Upper lobe of left lung (tissue), 6 donors: ENCODE results near the gene ACTR1A. TPM values are rescaled to one million over a fixed set of nuclear protein-coding genes. Genes with fewer than 3 reads are reported as not detected.

Source experiments
- ATAC-seq, 2 donors: fragments of 200-7000 bp; cut with Tn5 transposase; one replicate each; pipeline ENCODE4 v1.9.1; 2022; ENCODE audit warnings: mild to moderate bottlenecking in 2 of 2, moderate library complexity in 2 of 2; ENCODE audit not compliant: low FRiP score in 2 of 2
- DNase-seq, 2 donors: peaks; one replicate each; pipeline ENCODE4 v3.0.0-alpha.2; 2019 to 2020
- H3K27ac ChIP-seq, 4 donors: fragments of 200-600 bp; sonication (generic); one replicate each; pipeline ENCODE4 v1.5.1; 2016 to 2019
- H3K27me3 ChIP-seq, 4 donors: fragments of 200-600 bp; sonication (generic); one replicate each; pipeline ENCODE4 v1.5.1; 2017 to 2019
- H3K36me3 ChIP-seq, 4 donors: fragments of 200-600 bp; sonication (generic); one replicate each; pipeline ENCODE4 v1.5.1; 2016 to 2019
- H3K4me1 ChIP-seq, 4 donors: fragments of 200-600 bp; sonication (generic); one replicate each; pipeline ENCODE4 v1.5.1; 2018 to 2019
- H3K4me3 ChIP-seq, 4 donors: fragments of 200-600 bp; sonication (generic); one replicate each; pipeline ENCODE4 v1.5.1; 2017 to 2019; ENCODE audit warnings: mild to moderate bottlenecking in 2 of 4, moderate library complexity in 1 of 4
- H3K9me3 ChIP-seq, 4 donors: fragments of 200-600 bp; sonication (generic); one replicate each; pipeline ENCODE4 v1.5.1; 2018 to 2019
- EP300 ChIP-seq, 4 donors: sonication (generic); formaldehyde crosslinking; IDR thresholded peaks; one replicate each; pipeline ENCODE4 v1.5.1; 2017; ENCODE audit warnings: antibody characterized with exemption in 4 of 4, control low read depth in 2 of 4
- POLR2A ChIP-seq, 4 donors: fragments of 450-650 bp; IDR thresholded peaks; one replicate each; pipeline ENCODE4 v1.5.1; 2016 to 2017; ENCODE audit warnings: antibody characterized with exemption in 4 of 4, mild to moderate bottlenecking in 2 of 4
- POLR2AphosphoS5 ChIP-seq, 2 donors: sonication (generic); formaldehyde crosslinking; IDR thresholded peaks; one replicate each; pipeline ENCODE4 v1.5.1; 2017; ENCODE audit warnings: antibody characterized with exemption in 2 of 2
- WGBS, 2 donors: methylation state at CpG; one replicate each; pipeline ENCODE4 v1.1.5; 2017 to 2018; 5-methylcytosine and 5-hydroxymethylcytosine counted together
- total RNA-seq, 6 donors: library from RNA; depleted of rRNA in 4 of 6; stranded (reverse); fragments of >200 nt in 4 of 6; gene quantifications; one replicate each; pipeline versions ENCODE4 v1.1.0 to v1.2.1, GENCODE V29; 2016 to 2021
- TF ChIP-seq, protein P1 (sequence below), 6 experiments: fragments of 450-650 bp in 4 of 6; fragments of 200-600 bp in 2 of 6; sonication (generic) in 2 of 6; IDR thresholded peaks; one replicate each; pipeline ENCODE4 v1.5.1; 2016 to 2019; ENCODE audit warnings: antibody characterized with exemption in 6 of 6
- donor health status: DM: no; HTN: no; CAD: no; lungs with moderate emphysema.
- donor health status: DM: no; HTN: yes; CAD: no; lungs with severe emphysema.

Gene ACTR1A
- total RNA-seq, 6 donors from 2014 or later, result 54.5 to 126 (median 93.2) TPM

- DNase-seq (no peak), ATAC-seq (no peak)
- H3K9me3 ChIP-seq, result no peaks in the 10 kb centered on the region
- H3K36me3 ChIP-seq, result peaks cover 0 to 28% (median 13%) of the 10 kb centered on the region in 4 donors
- no peaks in the 10 kb centered on the region for H3K4me1 ChIP-seq
- TF ChIP-seq, protein P1, sequence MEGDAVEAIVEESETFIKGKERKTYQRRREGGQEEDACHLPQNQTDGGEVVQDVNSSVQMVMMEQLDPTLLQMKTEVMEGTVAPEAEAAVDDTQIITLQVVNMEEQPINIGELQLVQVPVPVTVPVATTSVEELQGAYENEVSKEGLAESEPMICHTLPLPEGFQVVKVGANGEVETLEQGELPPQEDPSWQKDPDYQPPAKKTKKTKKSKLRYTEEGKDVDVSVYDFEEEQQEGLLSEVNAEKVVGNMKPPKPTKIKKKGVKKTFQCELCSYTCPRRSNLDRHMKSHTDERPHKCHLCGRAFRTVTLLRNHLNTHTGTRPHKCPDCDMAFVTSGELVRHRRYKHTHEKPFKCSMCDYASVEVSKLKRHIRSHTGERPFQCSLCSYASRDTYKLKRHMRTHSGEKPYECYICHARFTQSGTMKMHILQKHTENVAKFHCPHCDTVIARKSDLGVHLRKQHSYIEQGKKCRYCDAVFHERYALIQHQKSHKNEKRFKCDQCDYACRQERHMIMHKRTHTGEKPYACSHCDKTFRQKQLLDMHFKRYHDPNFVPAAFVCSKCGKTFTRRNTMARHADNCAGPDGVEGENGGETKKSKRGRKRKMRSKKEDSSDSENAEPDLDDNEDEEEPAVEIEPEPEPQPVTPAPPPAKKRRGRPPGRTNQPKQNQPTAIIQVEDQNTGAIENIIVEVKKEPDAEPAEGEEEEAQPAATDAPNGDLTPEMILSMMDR (IDR thresholded peaks at IDR 0.05), result no peak
- TF ChIP-seq POLR2AphosphoS5 (IDR thresholded peaks at IDR 0.05) (no peak), POLR2A (IDR thresholded peaks at IDR 0.05) (no peak), EP300 (IDR thresholded peaks at IDR 0.05) (no peak)
- H3K27ac ChIP-seq, result no peak overlapping the region
- no peak overlapping the region for H3K4me3 ChIP-seq
- 91 to 95% methylated on average over 3 of the region's 3 CpGs for WGBS, 2 donors
- H3K27me3 ChIP-seq, result no peaks in the 10 kb centered on the region
Measured at GRCh38 chr10:102517553-102517952, 15.0 kb upstream of the ACTR1A start.

- H3K4me3 ChIP-seq, result no peak overlapping the region
- no peak overlapping the region for H3K27ac ChIP-seq
- H3K4me1 ChIP-seq, result peaks cover 0 to 4% (median 0%) of the 10 kb centered on the region in 4 donors
- TF ChIP-seq POLR2AphosphoS5 (IDR thresholded peaks at IDR 0.05) (no peak), EP300 (IDR thresholded peaks at IDR 0.05) (no peak), POLR2A (IDR thresholded peaks at IDR 0.05) (no peak)
- TF ChIP-seq, protein P1 (IDR thresholded peaks at IDR 0.05), result no peak
- DNase-seq (no peak), ATAC-seq (no peak)
- H3K36me3 ChIP-seq, result peaks cover 0 to 43% (median 19%) of the 10 kb centered on the region in 4 donors
- no peaks in the 10 kb centered on the region for H3K27me3 ChIP-seq
- 98% methylated on average over 3 of the region's 3 CpGs for WGBS, 2 donors
- no peaks in the 10 kb centered on the region for H3K9me3 ChIP-seq
Measured at GRCh38 chr10:102515724-102516123, 13.2 kb upstream of the ACTR1A start.

DNA sequence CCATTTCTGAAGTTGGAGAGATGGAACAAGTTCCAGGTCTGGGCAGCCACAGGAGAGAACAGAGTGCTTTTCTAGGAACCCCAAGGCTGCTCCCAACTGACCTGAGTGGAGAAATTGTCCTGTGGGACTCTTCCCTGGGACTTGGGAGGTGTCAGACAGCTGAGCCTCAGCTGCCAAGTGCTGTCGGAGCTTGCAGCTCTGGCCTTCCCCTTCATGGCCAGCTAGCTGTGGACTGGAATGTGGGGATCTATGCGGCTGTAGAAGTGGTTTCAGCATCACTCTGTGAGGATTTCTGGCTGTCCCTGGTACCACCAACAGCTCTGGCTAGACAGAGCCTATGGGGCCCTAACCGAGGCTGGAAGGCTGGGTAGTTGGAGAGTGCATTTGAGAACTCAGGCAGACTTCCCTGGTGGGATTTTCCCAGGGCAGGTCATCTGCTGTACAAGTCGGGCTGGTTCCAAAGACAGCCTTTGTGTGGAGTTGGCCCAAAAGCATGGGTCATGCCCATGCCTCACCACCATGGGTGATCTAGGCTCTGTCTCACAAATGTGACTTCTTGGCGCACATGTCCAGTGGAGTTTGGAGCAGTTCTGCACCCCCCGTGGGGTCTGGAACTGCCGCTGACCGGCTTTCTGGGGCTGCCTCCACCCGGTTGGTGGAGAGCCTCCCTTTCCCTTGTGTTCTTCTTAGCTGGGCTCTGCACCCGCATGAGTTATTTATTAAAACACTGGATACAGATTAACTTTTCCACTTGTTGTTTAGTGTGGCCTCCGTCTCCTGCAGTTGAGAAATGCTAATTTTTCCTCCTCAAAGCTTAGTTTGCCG, 12.2 kb upstream of the ACTR1A start:
- H3K4me3 ChIP-seq, result no peak overlapping the region
- peaks cover 0 to 53% (median 27%) of the 10 kb centered on the region in 4 donors for H3K36me3 ChIP-seq
- H3K9me3 ChIP-seq, result no peaks in the 10 kb centered on the region
- H3K27ac ChIP-seq, result no peak overlapping the region
- H3K27me3 ChIP-seq, result no peaks in the 10 kb centered on the region
- TF ChIP-seq POLR2AphosphoS5 (IDR thresholded peaks at IDR 0.05) (no peak), POLR2A (IDR thresholded peaks at IDR 0.05) (no peak), EP300 (IDR thresholded peaks at IDR 0.05) (no peak)
- TF ChIP-seq, protein P1 (IDR thresholded peaks at IDR 0.05), result no peak
- ATAC-seq (no peak), DNase-seq (no peak)
- H3K4me1 ChIP-seq, result peaks cover 0 to 6% (median under 1%) of the 10 kb centered on the region in 4 donors
- WGBS, 2 donors, result 89 to 92% methylated on average over 8 to 12 of the region's 12 CpGs

GRCh38 chr10:102511583-102512274, 9.2 kb upstream of the ACTR1A start:
- Histone ChIP-seq H3K36me3 (peaks cover 4 to 54% (median 32%) of the 10 kb centered on the region in 4 donors), H3K9me3 (no peaks in the 10 kb centered on the region), H3K4me3 (no peak overlapping the region), H3K4me1 (peaks cover 8 to 29% (median 22%) of the 10 kb centered on the region in 4 donors), H3K27me3 (no peaks in the 10 kb centered on the region), H3K27ac (no peak overlapping the region)
- no peak for TF ChIP-seq POLR2A (IDR thresholded peaks at IDR 0.05)
- TF ChIP-seq, protein P1 (IDR thresholded peaks at IDR 0.05), result no peak
- no peak for TF ChIP-seq POLR2AphosphoS5 (IDR thresholded peaks at IDR 0.05)
- no peak for TF ChIP-seq EP300 (IDR thresholded peaks at IDR 0.05)
- DNase-seq (peak in 1 of 2 donors; percentile 26), ATAC-seq (peak in 1 of 2 donors; percentile 58)
- WGBS, 2 donors, result 74 to 93% methylated on average over 6 of the region's 6 CpGs
